Ectodermal cell (in vitro differentiated cells): ENCODE results near the gene KCNJ4.
"Not testable (repeated sequence)": the region's sequence is repeated elsewhere in the genome, so short reads cannot be mapped to it uniquely, and the experiment has no call there.

Source experiments
- H3K27ac ChIP-seq: 2 replicates; pipeline ENCODE4 v1.7.0; 2013; ENCODE audit warnings: mild to moderate bottlenecking, low read depth, low read length; ENCODE audit not compliant: insufficient read depth, poor library complexity, severe bottlenecking
- H3K27me3 ChIP-seq: 2 replicates; pipeline ENCODE4 v1.7.0; 2013; ENCODE audit warnings: mild to moderate bottlenecking, low read length; ENCODE audit not compliant: insufficient read depth, control insufficient read depth, poor library complexity, severe bottlenecking
- H3K36me3 ChIP-seq: one replicate; pipeline ENCODE4 v1.7.0; 2013; ENCODE audit warnings: low read length; ENCODE audit not compliant: control insufficient read depth, insufficient read depth
- H3K4me1 ChIP-seq: one replicate; pipeline ENCODE4 v1.7.0; 2013; ENCODE audit warnings: low read length; ENCODE audit not compliant: control insufficient read depth, insufficient read depth
- H3K4me3 ChIP-seq: 2 replicates; pipeline ENCODE4 v1.7.0; 2013; ENCODE audit warnings: low read depth, low read length, control low read depth; ENCODE audit not compliant: insufficient read depth
- H3K9me3 ChIP-seq: 2 replicates; pipeline ENCODE4 v1.7.0; 2013; ENCODE audit warnings: mild to moderate bottlenecking, low read length, moderate library complexity; ENCODE audit not compliant: control insufficient read depth
- WGBS, 2 experiments: methylation state at CpG; one replicate each; pipeline ENCODE4 v1.1.7; 2013; ENCODE audit warnings: missing lambda C conversion rate in 2 of 2; 5-methylcytosine and 5-hydroxymethylcytosine counted together

KCNJ4 gene

GRCh38 chr22:38398609-38399461 lies 56.2 kb downstream of the KCNJ4 start:
- Histone ChIP-seq H3K36me3 (no peaks in the 10 kb centered on the region), H3K4me1 (peaks cover 6% of the 10 kb centered on the region), H3K9me3 (no peaks in the 10 kb centered on the region), H3K27ac (peak overlapping the region; percentile 83), H3K4me3 (peak overlapping the region; percentile 88), H3K27me3 (no peaks in the 10 kb centered on the region)
- WGBS, 2 experiments: 0% methylated on average over 99 to 102 of the region's 102 CpGs

DNA sequence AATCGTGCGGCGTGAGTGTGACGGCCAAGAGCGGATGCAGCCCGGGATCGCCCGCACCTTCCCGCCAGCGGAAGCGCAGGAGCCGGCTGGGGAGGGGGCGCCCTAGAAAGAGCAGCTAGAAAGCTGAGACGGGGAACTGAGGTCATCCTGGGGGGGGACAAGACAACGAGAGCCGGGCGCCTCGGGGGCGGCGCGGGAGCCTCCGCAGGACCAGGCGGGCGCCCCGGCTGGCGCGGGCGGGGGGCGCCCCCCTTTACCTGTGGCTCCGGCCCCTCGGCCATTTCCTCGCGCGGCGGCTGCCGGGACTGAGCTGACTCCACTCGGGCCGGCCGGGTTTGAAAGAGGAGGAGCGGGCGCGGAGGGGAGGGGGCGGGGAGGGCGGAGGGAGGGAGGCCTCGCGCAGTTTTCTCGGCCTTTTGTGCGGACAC lies 56.8 kb downstream of the KCNJ4 start:
- peak overlapping the region; percentile 88 for H3K4me3 ChIP-seq
- H3K4me1 ChIP-seq, H3K9me3 ChIP-seq, H3K36me3 ChIP-seq, H3K27me3 ChIP-seq: not testable (repeated sequence)
- 0 to 1% methylated on average over 48 of the region's 48 CpGs for WGBS, 2 experiments
- H3K27ac ChIP-seq: peak overlapping the region; percentile 83

DNA sequence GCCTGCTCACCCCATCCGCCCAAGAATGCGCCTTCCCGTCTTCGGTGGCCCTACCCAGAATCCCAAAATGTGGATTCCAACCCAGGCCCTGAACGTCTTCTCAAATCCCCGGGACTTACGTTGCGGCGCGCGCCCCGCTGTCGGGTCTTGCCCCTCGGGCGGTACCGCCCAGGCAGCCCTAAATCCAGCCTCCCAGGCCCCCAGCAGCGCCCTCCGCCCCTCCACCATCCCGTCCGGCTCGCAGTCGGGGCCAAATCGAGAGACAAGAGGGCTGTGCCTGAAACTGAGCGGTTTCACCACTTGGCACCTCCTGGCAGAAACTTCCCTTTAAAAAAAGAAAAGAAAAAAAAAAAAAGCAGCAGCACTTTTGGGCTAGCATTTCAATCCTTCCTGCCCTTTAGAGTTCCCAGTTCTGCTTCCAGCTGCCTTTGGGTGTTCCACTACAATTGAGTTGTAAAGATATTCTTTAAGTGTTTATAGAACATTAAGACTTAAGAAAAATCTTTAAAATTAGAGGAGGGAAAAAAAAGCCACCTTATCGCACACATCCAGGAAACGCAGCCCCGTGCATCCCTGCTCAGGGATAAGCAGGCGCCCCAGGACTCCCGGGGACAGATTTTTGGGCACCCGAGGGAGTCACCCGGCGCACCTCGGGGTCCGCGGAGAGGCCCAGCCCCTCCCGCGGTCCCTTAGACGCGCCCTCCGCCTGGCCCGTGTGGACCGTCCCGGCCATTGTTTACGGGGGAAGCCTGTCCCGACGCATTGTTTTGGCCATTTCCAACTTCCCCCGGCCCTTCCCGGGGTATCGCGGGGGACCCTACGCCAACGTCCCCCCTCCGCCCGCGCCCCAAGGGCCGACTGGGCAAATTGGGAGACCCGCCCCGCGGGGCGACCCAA lies 57.6 kb downstream of the KCNJ4 start:
- no peaks in the 10 kb centered on the region for H3K36me3 ChIP-seq
- no peaks in the 10 kb centered on the region for H3K9me3 ChIP-seq
- peaks cover 6% of the 10 kb centered on the region for H3K4me1 ChIP-seq
- no peaks in the 10 kb centered on the region for H3K27me3 ChIP-seq
- 0% methylated on average over 56 to 60 of the region's 60 CpGs for WGBS, 2 experiments
- no peak overlapping the region for H3K27ac ChIP-seq
- peak overlapping the region; percentile 88 for H3K4me3 ChIP-seq

DNA sequence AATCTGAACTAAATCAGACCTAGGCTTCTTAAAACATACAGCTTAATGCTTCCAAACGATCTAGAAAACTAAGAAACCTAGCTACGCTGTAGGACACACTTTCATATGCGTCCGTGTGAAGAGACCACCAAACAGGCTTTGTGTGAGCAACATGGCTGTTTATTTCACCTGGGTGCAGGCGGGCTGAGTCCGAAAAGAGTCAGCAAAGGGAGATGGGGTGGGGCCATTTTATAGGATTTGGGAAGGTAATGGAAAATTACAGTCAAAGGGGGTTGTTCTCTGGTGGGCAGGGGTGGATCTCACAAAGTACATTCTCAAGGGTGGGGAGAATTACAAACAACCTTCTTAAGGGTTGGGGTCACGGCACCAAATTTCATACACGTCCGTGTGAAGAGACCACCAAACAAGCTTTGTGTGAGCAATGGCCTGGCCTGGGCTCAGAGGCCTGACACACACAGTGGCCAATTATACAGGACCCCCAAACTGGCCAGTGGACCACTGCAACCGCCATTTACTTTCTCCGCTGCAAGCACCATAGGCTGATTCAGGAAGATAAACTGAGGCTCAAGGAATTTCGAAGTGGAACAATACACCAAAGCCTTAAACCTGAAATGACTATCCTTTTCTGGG lies 58.4 kb downstream of the KCNJ4 start:
- not testable (repeated sequence) for H3K4me1 ChIP-seq, H3K36me3 ChIP-seq, H3K27ac ChIP-seq, H3K27me3 ChIP-seq, H3K9me3 ChIP-seq
- 34 to 39% methylated on average over 12 of the region's 12 CpGs for WGBS, 2 experiments
- peak overlapping the region; percentile 88 for H3K4me3 ChIP-seq

GRCh38 chr22:38395944-38396343 lies 59.1 kb downstream of the KCNJ4 start:
- H3K4me3 ChIP-seq, H3K27ac ChIP-seq, H3K9me3 ChIP-seq, H3K4me1 ChIP-seq, H3K27me3 ChIP-seq, H3K36me3 ChIP-seq: not testable (repeated sequence)

GRCh38 chr22:38394929-38395624 lies 59.9 kb downstream of the KCNJ4 start:
- not testable (repeated sequence) for H3K36me3 ChIP-seq, H3K4me1 ChIP-seq, H3K9me3 ChIP-seq, H3K4me3 ChIP-seq, H3K27me3 ChIP-seq
- peak overlapping the region; percentile 44 for H3K27ac ChIP-seq
- WGBS, 2 experiments: 28 to 30% methylated on average over 3 to 5 of the region's 6 CpGs

- H3K27ac ChIP-seq: peak overlapping the region; percentile 8
- not testable (repeated sequence) for H3K4me3 ChIP-seq, H3K9me3 ChIP-seq, H3K27me3 ChIP-seq, H3K36me3 ChIP-seq, H3K4me1 ChIP-seq
- 89 to 92% methylated on average over 3 of the region's 4 CpGs for WGBS, 2 experiments
These were observed 65.6 kb downstream of the KCNJ4 start for GRCh38 chr22:38389428-38389818.

- not testable (repeated sequence) for H3K9me3 ChIP-seq, H3K27me3 ChIP-seq, H3K4me3 ChIP-seq, H3K4me1 ChIP-seq, H3K36me3 ChIP-seq
- H3K27ac ChIP-seq: peak overlapping the region; percentile 8
- 54 to 79% methylated on average over 3 to 4 of the region's 6 CpGs for WGBS, 2 experiments
These were observed 66.2 kb downstream of the KCNJ4 start for GRCh38 chr22:38388506-38389427.

GRCh38 chr22:38386918-38387317 lies 68.1 kb downstream of the KCNJ4 start:
- H3K27ac ChIP-seq, H3K36me3 ChIP-seq, H3K27me3 ChIP-seq, H3K4me3 ChIP-seq, H3K4me1 ChIP-seq, H3K9me3 ChIP-seq: not testable (repeated sequence)
- WGBS, 2 experiments: 89 to 92% methylated on average over 4 to 5 of the region's 5 CpGs
